GM11168 (cell line): ENCODE measurements around the gene PDZK1IP1.

Source experiments
- in situ Hi-C: fragments of 300-500 bp; cut with MboI; formaldehyde crosslinking; loops from one replicate; pipeline ENCODE4 v1.12.0; 2022; ENCODE audit warnings: low sequenced_read_pairs; ENCODE audit not compliant: unreplicated experiment

PDZK1IP1 gene

GRCh38 chr1:47224676-47225399, 35.0 kb upstream of the PDZK1IP1 start:
- in situ Hi-C loops: no loop called here

DNA sequence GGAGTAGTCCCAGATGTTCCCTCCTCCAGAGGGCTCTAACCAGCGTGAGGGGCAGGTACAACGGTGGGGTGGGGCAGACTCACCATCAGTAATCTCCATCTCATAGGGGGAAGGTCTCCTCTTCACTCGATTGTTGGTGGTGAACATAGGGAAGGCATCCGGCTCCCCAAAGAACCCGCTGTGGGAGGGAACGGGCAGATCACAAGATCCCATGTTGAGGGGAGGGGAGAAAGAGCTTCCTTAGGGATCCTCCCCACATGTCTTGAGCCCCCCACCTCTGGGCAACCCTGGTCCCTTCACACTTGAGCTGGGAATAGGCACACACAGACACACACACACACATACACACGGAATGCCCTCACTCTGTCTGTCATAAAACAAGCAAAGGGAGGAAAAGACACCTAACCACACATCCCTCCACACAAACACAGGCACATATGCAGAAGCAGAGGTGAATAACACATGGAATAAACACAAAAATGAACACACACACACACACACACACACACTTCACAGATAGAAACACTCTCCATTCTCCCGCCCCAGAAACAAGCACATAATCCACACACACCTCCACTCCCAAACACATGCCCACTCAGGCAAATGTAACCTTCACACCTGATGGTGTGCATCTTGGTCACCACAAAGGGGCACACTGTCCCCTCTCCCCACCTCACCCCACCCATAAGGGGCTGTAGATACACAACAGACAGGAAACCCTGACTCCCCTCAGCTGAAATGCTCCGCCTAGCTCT, 34.3 kb upstream of the PDZK1IP1 start:
- in situ Hi-C loops: no loop called here

- in situ Hi-C loops: no loop called here
These were observed 33.5 kb upstream of the PDZK1IP1 start for GRCh38 chr1:47223174-47223920.

- in situ Hi-C loops: no loop called here
These were observed 32.6 kb upstream of the PDZK1IP1 start for GRCh38 chr1:47222476-47222875.

GRCh38 chr1:47219590-47220220, 29.9 kb upstream of the PDZK1IP1 start:
- in situ Hi-C loops: no loop called here

- in situ Hi-C loops: no loop called here
These were observed 29.2 kb upstream of the PDZK1IP1 start for GRCh38 chr1:47219001-47219400.

- in situ Hi-C loops: no loop called here
These were observed 26.6 kb upstream of the PDZK1IP1 start for GRCh38 chr1:47216278-47217059.

DNA sequence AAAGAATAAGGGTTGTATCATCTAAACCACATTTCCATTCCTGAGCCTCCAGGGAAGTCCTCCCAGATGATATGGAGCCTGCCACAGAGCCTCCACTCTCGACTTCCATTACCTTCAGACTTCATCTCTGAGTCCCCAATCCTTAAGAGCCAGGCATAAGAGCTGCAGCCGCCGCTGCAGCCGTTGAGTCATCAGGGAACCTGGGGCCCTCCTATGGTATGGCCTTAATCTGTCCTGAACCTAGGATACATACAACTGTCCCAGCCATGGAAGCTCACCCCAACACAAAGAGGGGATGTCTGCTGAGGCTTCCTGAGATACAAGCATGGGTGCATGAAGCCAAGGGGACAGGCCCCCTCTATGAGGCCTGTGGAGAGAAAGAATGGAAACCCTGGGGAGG, 25.9 kb upstream of the PDZK1IP1 start:
- in situ Hi-C loops: no loop called here

GRCh38 chr1:47214549-47214948, 24.7 kb upstream of the PDZK1IP1 start:
- in situ Hi-C loops: no loop called here

DNA sequence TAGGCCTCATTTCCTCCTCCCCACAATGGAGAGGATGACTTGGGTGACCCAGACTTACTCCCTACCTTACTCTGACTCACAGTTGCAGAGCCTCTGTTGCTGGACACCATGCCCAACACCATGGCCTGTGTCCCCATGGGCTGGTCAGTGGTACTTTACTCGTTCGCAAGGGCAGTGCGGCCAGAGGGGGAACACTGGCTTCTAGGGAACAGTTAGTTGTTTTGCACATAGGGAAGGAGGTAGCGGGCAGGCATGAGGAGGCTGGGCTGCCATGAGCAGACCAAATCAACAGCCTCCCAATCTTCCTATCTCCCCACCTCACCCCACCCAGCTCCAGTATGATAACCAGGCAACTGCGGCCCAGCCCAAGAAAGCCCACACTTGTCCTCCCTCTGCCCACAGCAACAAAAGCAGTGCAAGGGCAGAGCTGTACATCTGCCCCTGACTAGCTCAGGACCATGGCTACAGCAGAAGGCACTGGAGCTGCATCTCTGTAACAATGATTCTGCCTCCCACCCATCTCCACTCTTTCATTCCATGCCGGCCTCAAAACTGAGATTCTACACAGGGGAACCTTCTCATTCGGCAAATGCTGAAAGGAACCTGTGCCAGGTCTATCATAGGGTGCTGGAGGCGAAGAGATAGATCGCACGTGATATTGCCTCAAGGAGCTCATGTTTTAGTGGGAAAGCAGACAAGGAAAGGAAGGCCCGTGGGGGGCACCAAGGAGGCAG, 23.6 kb upstream of the PDZK1IP1 start:
- in situ Hi-C loops: no loop called here

GRCh38 chr1:47212636-47213229, 22.9 kb upstream of the PDZK1IP1 start:
- in situ Hi-C loops: no loop called here

GRCh38 chr1:47211796-47212269, 22.0 kb upstream of the PDZK1IP1 start:
- in situ Hi-C loops: no loop called here

GRCh38 chr1:47210666-47211065, 20.8 kb upstream of the PDZK1IP1 start:
- in situ Hi-C loops: no loop called here

- in situ Hi-C loops: no loop called here
These were observed 20.0 kb upstream of the PDZK1IP1 start for GRCh38 chr1:47209725-47210325.

GRCh38 chr1:47209091-47209490, 19.3 kb upstream of the PDZK1IP1 start:
- in situ Hi-C loops: no loop called here

- in situ Hi-C loops: no loop called here
These were observed 18.6 kb upstream of the PDZK1IP1 start for GRCh38 chr1:47208374-47208850.

GRCh38 chr1:47207803-47208373, 18.1 kb upstream of the PDZK1IP1 start:
- in situ Hi-C loops: no loop called here

DNA sequence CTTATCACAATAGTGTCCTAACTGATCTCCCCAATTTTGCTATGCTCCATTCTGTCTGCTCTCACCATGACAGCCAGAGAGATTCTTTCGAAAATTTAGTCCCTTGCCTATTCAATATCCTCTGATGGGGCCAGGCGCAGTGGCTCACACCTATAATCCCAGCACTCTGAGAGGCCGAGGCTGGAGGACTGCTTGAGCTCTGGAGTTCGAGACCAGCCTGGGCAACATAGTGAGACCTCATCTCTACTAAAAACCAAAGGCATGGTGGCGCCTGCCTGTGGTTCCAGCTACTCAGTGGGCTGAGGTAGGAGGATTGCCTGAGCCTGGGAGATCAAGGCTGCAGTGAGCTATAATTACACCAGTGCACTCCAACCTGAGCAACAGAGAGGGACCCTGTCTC, 16.1 kb upstream of the PDZK1IP1 start:
- in situ Hi-C loops: no loop called here
